Epithelial cell of proximal tubule (primary cell): ENCODE results near the gene OR1L1. TPM values are rescaled to one million over a fixed set of nuclear protein-coding genes. Genes with fewer than 3 reads are reported as not detected.

Experiments
- DNase-seq: peaks from one replicate; pipeline ENCODE4 v3.0.0-alpha.2; 2011; ENCODE audit warnings: low read depth
- H3K4me3 ChIP-seq: 2 replicates; pipeline ENCODE4 v1.5.1; 2011; ENCODE audit warnings: low read depth, mild to moderate bottlenecking, low read length
- total RNA-seq: library from RNA; depleted of rRNA; stranded (reverse); fragments of >200 nt; gene quantifications from 2 replicates; pipeline ENCODE4 v1.2.3, GENCODE V29; 2015
- TF ChIP-seq, protein P1 (sequence below): conservative IDR thresholded peaks from 2 replicates; pipeline ENCODE4 v1.5.1; 2012; ENCODE audit warnings: low read depth, mild to moderate bottlenecking, low read length

OR1L1 gene, protein sequence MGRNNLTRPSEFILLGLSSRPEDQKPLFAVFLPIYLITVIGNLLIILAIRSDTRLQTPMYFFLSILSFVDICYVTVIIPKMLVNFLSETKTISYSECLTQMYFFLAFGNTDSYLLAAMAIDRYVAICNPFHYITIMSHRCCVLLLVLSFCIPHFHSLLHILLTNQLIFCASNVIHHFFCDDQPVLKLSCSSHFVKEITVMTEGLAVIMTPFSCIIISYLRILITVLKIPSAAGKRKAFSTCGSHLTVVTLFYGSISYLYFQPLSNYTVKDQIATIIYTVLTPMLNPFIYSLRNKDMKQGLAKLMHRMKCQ
- not detected in 2 replicates for total RNA-seq

DNA sequence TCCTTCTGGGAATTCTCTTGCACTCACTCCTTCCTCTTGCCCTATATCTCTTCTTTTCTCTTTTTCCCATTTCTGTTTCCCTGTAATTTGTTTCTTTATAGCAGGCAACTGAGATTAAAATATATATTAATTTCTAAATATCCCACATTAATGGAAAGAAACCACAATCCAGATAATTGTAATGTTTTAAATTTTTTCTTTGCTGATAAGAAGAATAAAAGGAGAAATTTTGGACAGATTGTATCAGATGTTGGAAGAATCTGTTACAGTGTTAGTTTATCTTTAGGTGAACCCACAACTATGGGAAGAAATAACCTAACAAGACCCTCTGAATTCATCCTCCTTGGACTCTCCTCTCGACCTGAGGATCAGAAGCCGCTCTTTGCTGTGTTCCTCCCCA lies at the start of gene OR1L1:
OR1L1 (plus strand) TSS at position 301 of the 400 bp plus-strand sequence; CDS start at position 301, 0 bp downstream.
- no peak within 1 kb of the TSS for H3K4me3 ChIP-seq
- DNase-seq: no peak
- TF ChIP-seq, protein P1, sequence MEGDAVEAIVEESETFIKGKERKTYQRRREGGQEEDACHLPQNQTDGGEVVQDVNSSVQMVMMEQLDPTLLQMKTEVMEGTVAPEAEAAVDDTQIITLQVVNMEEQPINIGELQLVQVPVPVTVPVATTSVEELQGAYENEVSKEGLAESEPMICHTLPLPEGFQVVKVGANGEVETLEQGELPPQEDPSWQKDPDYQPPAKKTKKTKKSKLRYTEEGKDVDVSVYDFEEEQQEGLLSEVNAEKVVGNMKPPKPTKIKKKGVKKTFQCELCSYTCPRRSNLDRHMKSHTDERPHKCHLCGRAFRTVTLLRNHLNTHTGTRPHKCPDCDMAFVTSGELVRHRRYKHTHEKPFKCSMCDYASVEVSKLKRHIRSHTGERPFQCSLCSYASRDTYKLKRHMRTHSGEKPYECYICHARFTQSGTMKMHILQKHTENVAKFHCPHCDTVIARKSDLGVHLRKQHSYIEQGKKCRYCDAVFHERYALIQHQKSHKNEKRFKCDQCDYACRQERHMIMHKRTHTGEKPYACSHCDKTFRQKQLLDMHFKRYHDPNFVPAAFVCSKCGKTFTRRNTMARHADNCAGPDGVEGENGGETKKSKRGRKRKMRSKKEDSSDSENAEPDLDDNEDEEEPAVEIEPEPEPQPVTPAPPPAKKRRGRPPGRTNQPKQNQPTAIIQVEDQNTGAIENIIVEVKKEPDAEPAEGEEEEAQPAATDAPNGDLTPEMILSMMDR: no peak

DNA sequence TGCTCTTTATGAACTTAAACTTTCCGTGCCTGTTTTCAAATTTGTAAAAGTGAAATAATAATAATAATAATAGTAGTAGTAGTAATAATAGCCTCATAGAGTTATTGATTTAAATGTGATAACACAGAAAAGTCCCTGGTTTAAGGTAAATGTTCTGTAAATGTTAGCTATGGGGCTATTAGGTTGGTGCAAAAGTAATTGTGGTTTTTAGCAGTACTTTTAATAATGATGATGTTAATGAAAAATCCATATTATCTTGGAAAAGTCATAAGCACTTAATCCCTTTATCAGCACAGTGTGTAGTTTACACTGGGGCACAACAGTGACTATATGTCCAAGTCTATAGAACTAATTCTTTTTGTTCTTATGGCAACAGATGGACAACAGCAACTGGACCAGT lies 47.2 kb upstream of the OR1L1 start, which contains the start of gene OR1Q1:
OR1Q1 (plus strand) TSS at position 377 of the 400 bp plus-strand sequence; CDS start at position 377, 0 bp downstream.
- no peak for DNase-seq
- TF ChIP-seq, protein P1: no peak
- no peak within 1 kb of the TSS for H3K4me3 ChIP-seq

DNA sequence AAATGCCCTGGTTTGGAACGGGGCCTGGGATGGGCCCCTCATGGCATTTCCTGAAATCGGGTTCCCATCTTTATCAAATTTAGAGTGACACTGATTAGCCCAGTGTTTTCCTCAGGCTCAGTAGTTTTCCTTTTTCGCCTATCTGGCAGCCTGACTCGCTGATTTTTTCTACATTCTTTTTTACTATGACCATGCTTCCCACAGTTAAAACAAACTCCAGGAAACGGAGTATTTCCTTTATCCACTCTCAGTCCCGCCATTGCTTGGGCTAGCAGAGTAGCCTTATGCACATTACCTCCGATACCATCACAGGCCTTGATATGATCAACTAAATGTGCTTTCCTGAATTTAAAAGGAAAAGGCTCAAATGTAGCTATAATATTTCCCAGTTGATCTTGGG lies 41.5 kb upstream of the OR1L1 start:
- no peak overlapping the region for H3K4me3 ChIP-seq
- TF ChIP-seq, protein P1: no peak

DNA sequence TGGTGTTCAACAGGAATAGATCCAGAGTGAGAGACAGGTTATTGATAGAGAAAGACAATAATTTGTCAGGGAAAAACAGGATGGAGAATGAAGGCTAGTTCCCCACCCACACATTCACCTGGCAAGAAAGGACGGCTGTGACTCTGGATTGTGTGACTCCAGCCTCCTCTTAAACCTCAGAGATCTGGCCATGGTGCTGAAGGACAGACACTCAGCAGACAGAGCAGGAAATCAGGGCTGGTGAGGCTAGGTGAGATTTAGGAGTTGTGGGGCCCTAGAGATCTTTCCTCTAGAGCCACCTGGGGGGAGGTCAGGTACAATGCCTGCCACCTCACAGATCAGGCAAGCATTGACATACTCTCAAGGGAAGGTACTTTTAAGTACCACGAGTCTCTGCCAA lies 19.3 kb upstream of the OR1L1 start:
- H3K4me3 ChIP-seq: no peak overlapping the region
- no peak for DNase-seq
- TF ChIP-seq, protein P1: no peak

More for the DNA sequence above, 41.5 kb upstream of the OR1L1 start:
- no peak for DNase-seq

DNA sequence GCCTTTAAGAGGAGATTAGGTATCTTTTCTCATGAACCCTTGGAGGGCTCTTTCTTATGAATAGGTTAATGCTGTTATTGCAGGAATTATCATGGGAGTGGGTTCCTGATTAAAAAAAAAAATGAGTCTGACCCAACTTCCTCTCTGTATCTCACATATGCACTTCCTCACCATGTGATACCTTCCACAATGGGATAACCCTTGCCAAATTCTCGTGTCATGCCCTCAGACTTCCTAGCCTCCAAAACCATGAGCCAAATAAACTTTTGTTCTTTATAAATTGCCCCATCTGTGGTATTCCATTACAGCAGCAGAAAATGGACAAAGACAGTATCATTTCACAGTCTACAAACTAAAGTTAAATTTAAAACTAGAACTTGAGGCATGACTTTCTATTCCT lies 5.1 kb upstream of the OR1L1 start:
- TF ChIP-seq, protein P1: no peak
- no peak overlapping the region for H3K4me3 ChIP-seq
- DNase-seq: no peak

DNA sequence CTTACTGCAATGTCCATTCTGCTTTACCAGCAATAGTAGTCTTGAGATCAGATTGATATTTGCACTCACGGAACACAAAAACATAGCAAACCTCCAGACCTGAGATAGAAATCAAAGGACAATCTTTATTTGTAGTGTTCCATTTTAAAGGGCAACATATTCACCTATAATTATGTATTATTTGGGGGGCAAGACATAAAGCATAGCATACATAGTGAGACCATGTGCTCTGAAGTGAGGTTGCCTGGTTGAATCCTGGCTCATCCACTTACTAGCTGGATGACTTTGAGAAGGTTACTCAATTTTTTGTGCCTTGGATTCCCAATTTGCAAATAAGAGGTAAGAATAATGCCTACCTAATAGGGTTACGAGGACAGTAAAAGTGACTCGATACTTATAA lies 4.0 kb upstream of the OR1L1 start, which contains the start of gene OR1B1:
OR1B1 (minus strand) TSS at position 101 of the 400 bp plus-strand sequence.
- TF ChIP-seq, protein P1: no peak
- DNase-seq: no peak

DNA sequence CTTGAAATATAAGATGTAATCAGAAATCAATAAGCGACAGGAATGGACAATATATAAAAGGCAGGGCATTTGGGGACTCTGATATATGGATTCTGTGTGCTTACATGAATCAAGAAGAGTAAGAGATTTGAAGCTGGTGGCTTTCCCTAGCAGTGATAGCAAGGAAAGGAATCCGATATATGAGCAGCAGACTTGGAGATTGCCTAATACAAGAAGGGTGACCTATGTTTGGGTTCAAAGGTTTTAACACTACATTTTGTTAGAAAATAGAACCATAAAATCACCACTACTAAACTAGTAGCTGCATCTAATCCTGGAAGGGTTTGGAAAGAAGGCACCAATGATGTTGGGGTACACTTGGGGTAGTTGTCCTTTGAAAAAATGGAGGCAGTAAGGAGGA lies 11.0 kb downstream of the OR1L1 start:
- DNase-seq: no peak
- H3K4me3 ChIP-seq: no peak overlapping the region
- TF ChIP-seq, protein P1: no peak

More for the DNA sequence above, 4.0 kb upstream of the OR1L1 start, which contains the start of gene OR1B1:
- no peak within 1 kb of the TSS for H3K4me3 ChIP-seq
